Skeletal muscle tissue (tissue), 4 donors: Measurements from ENCODE around the gene IGSF9. TPM values are rescaled to one million over a fixed set of nuclear protein-coding genes. Genes with fewer than 3 reads are reported as not detected.

Experiments used
- H3K27ac ChIP-seq: one replicate; pipeline ENCODE4 v1.7.0; 2013; ENCODE audit warnings: mild to moderate bottlenecking, low read depth, low read length, inconsistent platforms
- H3K27me3 ChIP-seq, 3 donors: one replicate each; pipeline ENCODE4 v1.7.0; 2013; ENCODE audit warnings: low read length in 3 of 3; ENCODE audit not compliant: control insufficient read depth in 3 of 3, insufficient read depth in 3 of 3
- H3K36me3 ChIP-seq, 3 donors: one replicate each; pipeline ENCODE4 v1.7.0; 2013; ENCODE audit warnings: low read length in 3 of 3; ENCODE audit not compliant: control insufficient read depth in 3 of 3, insufficient read depth in 3 of 3
- H3K4me1 ChIP-seq, 3 donors: one replicate each; pipeline ENCODE4 v1.7.0; 2013; ENCODE audit warnings: low read length in 3 of 3, mild to moderate bottlenecking in 3 of 3; ENCODE audit not compliant: control insufficient read depth in 3 of 3, insufficient read depth in 3 of 3
- H3K4me3 ChIP-seq, 3 donors: one replicate each; pipeline ENCODE4 v1.7.0; 2013; ENCODE audit warnings: low read length in 3 of 3
- H3K9ac ChIP-seq, 3 donors: one replicate each; pipeline ENCODE4 v1.7.0; 2013; ENCODE audit warnings: low read length in 3 of 3, mild to moderate bottlenecking in 3 of 3, moderate library complexity in 2 of 3, low read depth in 1 of 3
- H3K9me3 ChIP-seq, 3 donors: one replicate each; pipeline ENCODE4 v1.7.0; 2013; ENCODE audit warnings: low read length in 3 of 3; ENCODE audit not compliant: control insufficient read depth in 3 of 3
- total RNA-seq: library from RNA; depleted of rRNA; stranded (reverse); fragments of >200 nt; gene quantifications from one replicate; pipeline ENCODE4 v1.2.3, GENCODE V29; 2014
- donor health status: Osteomylitis.

IGSF9 gene
- total RNA-seq, 1 donor from 2014 or later, result under 0.01 TPM

DNA sequence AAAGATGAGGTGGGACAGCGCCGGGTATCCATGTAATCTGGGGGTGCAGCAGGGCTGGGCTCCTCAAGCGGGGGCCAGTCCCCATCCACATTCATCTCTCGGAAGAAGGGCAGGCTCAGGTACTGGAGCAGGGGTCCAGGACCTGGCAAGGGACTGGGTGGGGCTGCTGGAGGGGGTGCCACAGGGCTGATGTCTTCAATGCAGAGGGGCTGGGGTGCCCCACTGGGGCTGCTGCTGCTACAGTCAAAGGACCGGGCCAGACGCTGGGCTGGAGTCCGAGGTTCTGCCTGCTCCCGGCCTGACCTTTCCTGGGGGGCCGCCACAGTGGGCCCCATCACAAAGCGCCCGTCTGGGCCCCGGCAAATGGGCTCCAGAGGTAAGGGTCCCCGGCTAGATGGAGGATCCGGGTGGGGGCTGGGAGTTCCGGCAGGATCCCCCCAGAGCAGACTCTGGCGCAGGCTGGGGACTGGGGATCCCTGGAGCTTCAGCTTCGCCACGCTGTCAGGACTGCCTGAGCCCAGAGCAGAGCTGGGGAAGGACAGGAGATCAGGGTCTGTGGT is 16.8 kb downstream of the IGSF9 start:
- Histone ChIP-seq H3K9ac (no peak overlapping the region), H3K9me3 (no peaks in the 10 kb centered on the region), H3K27me3 (peaks cover 0 to 43% (median 16%) of the 10 kb centered on the region in 3 donors), H3K4me1 (peaks cover 11 to 17% (median 11%) of the 10 kb centered on the region in 3 donors), H3K36me3 (peaks cover 0 to 3% (median 0%) of the 10 kb centered on the region in 3 donors), H3K4me3 (no peak overlapping the region), H3K27ac (no peak overlapping the region)

DNA sequence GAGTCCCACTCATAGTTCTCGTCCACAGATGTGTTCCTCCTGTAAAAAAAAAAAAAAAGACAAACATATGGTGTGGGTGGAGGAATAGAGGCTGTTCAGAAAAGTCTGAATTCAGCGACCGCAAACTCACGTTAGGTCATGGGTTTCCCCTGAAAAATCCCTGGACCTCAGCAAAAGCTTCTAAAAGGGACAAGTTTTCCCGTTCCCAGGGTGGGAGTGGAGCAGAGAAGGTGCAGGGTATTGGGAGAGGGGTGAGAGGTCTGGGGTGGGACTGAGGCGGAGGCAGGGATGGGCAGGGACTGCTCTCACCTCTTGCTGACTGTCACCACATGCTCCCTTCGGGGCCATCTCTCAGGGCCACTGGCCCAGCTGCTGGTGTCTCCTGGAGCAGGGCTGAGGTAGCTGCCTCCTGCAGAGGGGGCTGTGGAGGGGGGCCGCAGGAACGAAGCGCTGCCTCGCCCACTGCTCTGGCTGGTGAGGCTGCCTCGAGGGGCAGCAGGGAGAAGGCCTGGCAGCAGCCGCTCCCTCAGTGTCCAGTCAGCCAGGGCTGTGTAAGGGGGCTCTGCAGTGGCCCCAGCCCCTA is 17.5 kb downstream of the IGSF9 start:
- no peaks in the 10 kb centered on the region for H3K9me3 ChIP-seq
- peaks cover 0 to 3% (median 0%) of the 10 kb centered on the region in 3 donors for H3K36me3 ChIP-seq
- H3K4me1 ChIP-seq, result peaks cover 11 to 21% (median 13%) of the 10 kb centered on the region in 3 donors
- H3K9ac ChIP-seq, result no peak overlapping the region
- peaks cover 0 to 47% (median 16%) of the 10 kb centered on the region in 3 donors for H3K27me3 ChIP-seq
- H3K4me3 ChIP-seq, result no peak overlapping the region
- H3K27ac ChIP-seq, result no peak overlapping the region

DNA sequence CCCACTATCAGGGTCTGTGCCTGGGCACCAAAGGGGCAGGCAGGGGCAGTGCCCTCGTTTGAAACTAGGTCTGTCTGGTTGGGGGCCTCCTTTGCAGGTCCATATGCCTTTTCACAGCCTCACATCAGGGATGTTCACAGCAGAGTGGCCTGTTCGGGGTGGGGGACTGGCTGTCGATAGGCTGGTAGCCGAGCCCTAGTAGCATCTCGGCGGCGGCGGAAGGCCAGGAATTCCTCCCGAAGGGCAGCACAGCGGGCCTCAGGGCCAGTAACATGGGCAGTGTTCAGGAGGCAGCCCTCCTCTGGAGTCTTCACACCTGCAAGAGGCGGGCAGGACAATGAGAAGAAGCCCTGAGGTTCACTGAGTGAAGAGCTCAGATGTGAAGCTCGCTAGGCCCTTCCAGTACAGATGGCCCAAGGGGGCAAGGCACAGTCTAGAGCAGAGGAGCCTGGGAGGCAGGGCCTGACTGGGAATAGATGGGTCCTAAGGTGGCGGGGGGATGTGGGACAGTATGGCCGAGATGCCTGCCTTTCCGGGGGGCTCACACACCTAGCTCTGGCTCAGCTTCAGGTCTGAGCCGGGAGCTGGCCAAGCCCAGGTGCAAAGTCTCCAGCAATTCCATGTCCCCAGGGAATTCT is 18.1 kb downstream of the IGSF9 start:
- H3K4me1 ChIP-seq, result peaks cover 13 to 27% (median 14%) of the 10 kb centered on the region in 3 donors
- H3K9ac ChIP-seq, result no peak overlapping the region
- H3K27me3 ChIP-seq, result peaks cover 0 to 47% (median 16%) of the 10 kb centered on the region in 3 donors
- H3K27ac ChIP-seq, result no peak overlapping the region
- H3K36me3 ChIP-seq, result peaks cover 0 to 3% (median 0%) of the 10 kb centered on the region in 3 donors
- H3K9me3 ChIP-seq, result no peaks in the 10 kb centered on the region
- H3K4me3 ChIP-seq, result no peak overlapping the region

DNA sequence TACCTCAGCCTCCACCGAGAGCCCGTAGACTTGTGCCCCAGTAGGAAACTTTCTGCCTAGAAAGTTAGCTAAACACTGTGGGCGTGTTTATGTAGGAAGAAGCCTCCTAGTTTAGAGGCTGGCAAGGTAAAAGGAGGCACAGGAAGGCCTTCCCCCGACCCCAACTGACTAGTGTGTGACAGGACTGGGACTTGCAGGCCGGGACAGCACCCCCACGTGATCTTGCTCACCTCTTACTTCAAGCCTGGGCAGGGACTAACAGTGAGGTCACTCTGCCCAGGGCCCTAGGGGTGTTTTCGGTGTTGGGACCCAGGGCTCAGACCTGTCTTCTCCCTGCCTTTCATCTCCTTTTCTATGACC is 19.7 kb downstream of the IGSF9 start:
- Histone ChIP-seq H3K9ac (peak overlapping the region; percentile 80 to 93 (median 85)), H3K27ac (peak overlapping the region; percentile 97), H3K4me3 (peak overlapping the region; percentile 86 to 90 (median 89)), H3K4me1 (peaks cover 24 to 38% (median 26%) of the 10 kb centered on the region in 3 donors), H3K36me3 (peaks cover 0 to 5% (median 0%) of the 10 kb centered on the region in 3 donors), H3K27me3 (peaks cover 0 to 50% (median 16%) of the 10 kb centered on the region in 3 donors), H3K9me3 (no peaks in the 10 kb centered on the region)

DNA sequence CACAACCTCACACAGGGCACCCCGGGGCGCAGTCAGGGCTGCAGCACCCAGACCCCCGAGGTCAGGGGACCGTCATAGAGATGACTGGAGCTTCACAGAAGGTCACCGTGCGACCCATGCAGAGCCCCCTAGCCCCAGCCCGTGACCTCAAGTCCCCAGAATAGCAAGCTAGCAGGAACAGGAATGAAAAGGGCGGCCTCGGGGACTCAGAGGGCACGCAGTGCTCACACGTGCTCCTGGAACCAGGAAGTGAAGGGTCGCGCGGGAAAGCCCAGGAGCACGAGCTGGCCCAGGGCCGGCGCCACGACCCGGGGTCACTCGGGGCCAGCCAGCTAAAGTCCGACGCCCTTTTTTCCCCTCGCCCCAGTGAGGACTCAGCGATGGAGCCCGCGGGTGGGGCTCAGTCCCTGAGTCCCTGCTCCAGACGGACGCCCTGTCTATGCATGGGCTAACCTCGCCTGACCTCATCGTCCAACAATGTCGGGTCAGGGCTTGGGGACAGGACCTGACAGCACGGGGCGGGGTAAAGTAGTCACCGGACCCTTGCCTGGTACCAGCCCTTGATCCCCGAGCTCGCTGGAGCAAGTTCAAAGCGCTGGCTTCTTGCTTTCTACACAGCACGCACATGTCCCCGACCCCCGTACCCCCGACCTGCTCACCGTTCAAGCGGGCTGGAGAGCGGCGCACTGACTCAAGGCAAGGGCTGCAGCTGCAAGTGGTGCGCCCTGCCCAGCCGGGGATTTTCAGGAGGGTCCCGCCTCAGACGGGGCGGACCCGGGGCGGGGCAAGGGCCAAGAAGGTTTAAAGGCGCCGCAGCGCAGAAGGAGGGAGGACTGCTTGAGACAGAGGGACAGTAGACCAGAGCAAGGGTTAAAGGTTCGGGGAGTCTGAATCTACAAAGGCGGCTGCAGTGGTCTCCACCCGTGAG is 20.4 kb downstream of the IGSF9 start, which contains the start of gene TAGLN2:
TAGLN2 (minus strand) TSS at position 717 of the 928 bp plus-strand sequence. CDS start 4,998 bp downstream, outside the sequence.
- peak within 1 kb of the TSS; percentile 86 to 90 (median 89) for H3K4me3 ChIP-seq
- H3K4me1 ChIP-seq, result peaks cover 31 to 43% (median 33%) of the 10 kb centered on the region in 3 donors
- H3K36me3 ChIP-seq, result peaks cover under 1 to 6% (median 2%) of the 10 kb centered on the region in 3 donors
- peak within 1 kb of the TSS; percentile 85 to 98 (median 93) for H3K9ac ChIP-seq
- no peaks in the 10 kb centered on the region for H3K9me3 ChIP-seq
- H3K27ac ChIP-seq, result peak within 1 kb of the TSS; percentile 97
- H3K27me3 ChIP-seq, result peaks cover 0 to 45% (median 16%) of the 10 kb centered on the region in 3 donors

DNA sequence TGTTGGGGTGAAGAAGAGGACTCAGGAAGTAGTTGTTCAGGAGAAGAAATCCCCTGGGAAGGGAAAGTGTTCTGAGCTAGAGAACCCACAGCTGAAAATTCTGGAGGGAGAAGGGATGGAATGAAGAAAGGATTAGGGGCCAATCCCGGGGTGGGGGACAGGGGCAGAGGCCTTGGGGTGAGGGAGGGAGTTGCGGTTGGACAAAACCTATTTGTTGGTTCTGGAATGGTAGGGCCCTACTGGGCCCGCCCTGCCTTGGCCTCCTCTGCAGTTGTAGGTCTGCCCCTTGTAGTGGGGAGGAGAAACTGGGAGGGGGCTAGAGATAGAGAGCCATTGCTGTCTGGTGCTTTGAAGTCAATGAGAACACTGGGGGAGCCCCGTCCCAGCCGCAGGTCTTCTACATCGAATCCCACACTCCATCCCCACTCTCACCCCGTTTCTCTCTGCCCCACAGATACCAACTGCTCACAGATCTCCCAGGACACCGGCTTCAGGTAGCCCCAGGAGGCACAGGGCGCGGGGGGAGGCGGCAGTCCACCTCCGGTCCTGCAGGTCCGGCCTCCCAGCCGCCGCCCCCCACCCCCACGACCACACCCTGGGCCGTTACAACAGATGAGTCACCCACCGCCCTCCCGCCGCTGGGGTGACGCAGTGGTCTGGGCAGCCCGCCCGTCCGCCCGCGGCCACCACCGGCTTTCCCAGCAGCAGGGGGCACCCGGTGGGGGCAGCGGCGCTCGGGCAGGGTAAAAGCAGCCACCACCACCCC is 21.2 kb downstream of the IGSF9 start:
- Histone ChIP-seq H3K9me3 (no peaks in the 10 kb centered on the region), H3K27me3 (peaks cover 0 to 45% (median 16%) of the 10 kb centered on the region in 3 donors), H3K9ac (peak overlapping the region; percentile 85 to 98 (median 93)), H3K4me3 (peak overlapping the region; percentile 86 to 90 (median 89)), H3K27ac (peak overlapping the region; percentile 97), H3K36me3 (peaks cover 8 to 13% (median 10%) of the 10 kb centered on the region in 3 donors), H3K4me1 (peaks cover 38 to 51% (median 40%) of the 10 kb centered on the region in 3 donors)

DNA sequence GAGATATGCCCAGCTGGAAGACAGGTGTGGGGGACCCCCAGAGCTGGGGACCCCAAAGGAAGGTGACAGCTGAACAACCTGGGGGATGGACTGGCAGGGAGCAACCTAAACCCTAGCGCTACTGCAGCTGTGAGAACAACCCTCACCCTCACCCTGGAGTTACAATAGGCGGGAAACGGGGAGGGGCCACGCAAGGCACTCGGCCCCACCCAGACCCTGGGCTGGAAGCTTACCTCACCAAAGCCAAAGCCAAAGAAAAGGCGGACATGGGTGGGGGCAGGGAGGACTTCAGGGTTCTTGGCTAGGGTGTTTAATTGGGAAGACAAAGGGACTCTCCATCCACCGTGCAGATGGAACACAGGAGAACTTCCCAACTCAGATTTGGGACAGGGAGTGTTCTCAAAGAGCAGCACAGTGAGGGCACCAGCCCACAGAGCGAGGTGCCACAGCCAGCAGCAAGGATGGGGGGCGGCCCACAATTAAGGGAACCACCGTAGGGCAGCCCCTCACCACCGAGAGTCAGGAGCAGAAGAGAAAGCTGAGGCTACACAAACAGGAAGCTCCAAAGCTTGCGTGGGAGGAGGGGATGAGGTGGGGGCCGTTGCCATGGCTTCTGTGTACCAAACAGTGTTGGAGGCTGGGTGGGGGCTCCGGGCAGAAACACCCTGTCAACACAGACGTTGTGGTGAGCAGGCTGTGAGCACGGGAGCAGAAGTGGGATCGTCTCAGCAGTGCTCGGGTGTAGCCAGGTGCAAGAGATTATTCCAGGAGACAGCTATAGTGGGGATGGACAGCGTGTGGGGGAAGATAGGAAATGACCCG is 22.0 kb downstream of the IGSF9 start:
- Histone ChIP-seq H3K27ac (peak overlapping the region; percentile 97), H3K27me3 (peaks cover 0 to 43% (median 16%) of the 10 kb centered on the region in 3 donors), H3K4me1 (peaks cover 46 to 57% (median 47%) of the 10 kb centered on the region in 3 donors), H3K9ac (peak overlapping the region; percentile 85 to 98 (median 93)), H3K4me3 (peak overlapping the region; percentile 74 to 89 (median 86)), H3K36me3 (peaks cover 15 to 17% (median 15%) of the 10 kb centered on the region in 3 donors), H3K9me3 (no peaks in the 10 kb centered on the region)

DNA sequence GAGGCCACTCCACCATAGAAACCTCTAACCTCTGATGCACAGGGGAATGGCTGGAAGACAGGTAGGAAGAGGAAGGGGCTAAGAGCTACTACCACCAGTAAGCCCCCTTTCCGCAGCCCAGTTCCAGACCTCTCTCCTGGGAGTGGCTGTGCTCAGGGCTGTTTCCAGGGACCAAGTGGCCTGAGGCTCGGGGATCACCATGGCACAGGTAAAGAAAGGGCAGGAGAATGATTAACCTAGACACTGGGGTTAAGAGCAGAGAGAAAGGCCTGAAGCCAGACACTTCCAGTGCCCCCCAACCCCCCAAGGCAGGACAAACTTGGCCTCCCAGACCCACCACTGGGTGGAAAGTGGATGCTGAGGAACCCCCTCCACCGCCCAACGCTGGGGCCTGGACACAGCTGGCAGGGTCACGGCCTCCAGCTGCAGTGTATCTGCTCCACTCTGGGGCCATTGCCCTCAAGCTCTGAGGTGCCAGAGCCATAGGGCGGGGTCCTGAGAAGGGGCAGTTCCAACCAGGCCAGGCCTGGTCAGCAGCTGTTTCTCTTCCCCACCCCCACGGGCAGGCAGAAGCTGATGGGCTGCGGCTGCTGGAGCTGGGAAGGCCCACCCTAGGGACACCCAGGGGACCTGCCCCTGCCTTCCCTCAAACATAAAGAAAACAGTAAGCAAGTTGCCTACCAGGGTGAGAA is 22.8 kb downstream of the IGSF9 start:
- Histone ChIP-seq H3K4me1 (peaks cover 48 to 59% (median 51%) of the 10 kb centered on the region in 3 donors), H3K9ac (peak overlapping the region; percentile 73 to 98 (median 85)), H3K4me3 (peak overlapping the region; percentile 74 to 89 (median 86))

More for the DNA sequence above, 22.8 kb downstream of the IGSF9 start:
- peak overlapping the region; percentile 97 for H3K27ac ChIP-seq
- H3K9me3 ChIP-seq, result no peaks in the 10 kb centered on the region
- H3K27me3 ChIP-seq, result peaks cover 0 to 40% (median 16%) of the 10 kb centered on the region in 3 donors
- H3K36me3 ChIP-seq, result peaks cover 15 to 19% (median 17%) of the 10 kb centered on the region in 3 donors
